Measurements from ENCODE around the gene CRYGA.

CRYGA gene, protein sequence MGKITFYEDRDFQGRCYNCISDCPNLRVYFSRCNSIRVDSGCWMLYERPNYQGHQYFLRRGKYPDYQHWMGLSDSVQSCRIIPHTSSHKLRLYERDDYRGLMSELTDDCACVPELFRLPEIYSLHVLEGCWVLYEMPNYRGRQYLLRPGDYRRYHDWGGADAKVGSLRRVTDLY

DNA sequence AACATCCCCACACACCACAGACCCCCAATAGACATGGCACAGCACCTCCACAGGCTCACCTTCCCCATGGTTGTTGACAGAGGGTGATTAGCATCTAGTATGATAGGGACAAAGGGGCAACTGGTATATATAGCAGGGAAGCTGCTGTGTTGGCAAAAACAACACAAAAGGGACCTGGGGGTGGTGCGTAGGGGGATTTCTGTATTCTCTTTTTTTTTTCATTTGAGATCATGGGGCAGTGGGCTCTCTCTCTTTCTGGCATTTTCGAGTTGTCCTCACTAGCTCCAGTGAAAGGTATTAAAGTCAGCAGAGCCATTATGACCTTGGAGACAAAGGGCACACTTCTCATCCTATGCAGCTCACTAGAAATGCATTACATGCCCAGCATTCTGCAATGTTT, at the start of gene CRYGA:
Gene CRYGA (minus strand): TSS at position 101 of the 400 bp plus-strand sequence. CDS start 33 bp downstream, at position 68.
- no peak for DNase-seq

DNA sequence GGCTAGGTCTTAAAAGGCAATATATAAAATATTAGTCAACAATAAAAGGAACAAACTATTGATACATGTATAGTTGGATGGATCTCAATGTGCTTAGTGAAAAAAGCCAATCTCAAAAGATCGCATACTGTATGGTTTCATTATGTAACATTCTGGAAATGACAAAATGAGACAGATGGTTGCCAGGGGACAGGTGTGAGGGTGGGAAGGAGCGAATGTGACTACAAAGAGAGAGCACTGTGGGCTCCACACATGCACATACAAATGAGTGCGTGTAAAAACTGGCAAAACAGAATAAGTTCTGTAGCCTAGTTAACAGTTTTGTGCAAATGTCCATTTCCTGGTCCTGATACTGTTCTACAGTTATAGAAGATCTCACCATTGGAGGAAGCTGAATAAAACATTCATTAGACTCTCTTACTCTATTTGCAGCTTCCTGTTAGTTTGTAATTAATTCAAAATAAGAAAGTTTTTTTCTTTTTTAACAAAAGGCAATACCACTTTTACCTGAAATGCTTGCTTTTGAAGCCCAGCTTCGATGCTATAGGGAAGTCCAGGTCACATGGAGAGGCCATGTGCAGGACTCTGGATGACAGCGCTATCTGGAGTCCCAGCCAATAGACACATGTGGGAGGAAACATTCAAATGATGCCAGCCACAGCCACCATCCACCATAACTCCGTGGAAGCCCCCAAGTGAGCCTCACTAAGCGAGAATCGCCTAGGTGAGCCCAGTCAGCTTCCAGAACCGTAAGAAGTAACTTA, 47.5 kb upstream of the CRYGA start:
- DNase-seq: no peak

DNA sequence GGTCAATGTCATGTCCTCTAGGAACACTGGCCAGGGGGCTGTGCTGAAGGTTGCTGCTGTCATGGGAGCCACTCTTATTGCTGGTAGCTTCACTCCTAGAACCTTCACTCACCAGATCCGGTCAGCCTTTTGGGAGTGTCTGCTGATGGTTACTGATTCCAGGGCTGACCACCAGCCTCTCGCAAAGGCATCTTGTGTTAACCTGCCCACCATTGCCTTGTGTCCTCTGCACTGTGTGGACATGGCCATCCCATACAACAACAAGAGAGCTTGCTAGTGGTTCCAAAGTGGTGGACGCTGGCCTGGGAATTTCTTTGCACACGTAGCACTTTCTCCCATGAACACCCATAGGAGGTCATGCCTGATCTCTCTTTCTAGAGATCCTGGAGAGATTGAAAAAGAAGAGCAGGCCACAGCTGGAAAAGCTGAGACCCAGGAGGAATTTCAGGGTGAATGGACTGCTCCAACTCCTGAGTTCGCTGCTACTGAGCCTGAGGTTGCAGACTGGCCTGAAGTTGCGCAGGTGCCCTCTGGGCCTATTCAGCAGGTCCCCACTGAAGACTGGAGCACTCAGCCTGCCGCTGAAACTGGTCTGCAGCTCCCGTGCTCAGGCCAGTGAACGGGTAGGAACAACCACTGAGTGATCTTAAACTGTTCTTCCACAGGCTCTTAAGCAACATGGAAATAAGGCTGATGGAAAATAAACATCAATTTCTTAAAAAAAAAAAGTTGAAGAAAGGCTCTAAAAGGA, 45.1 kb upstream of the CRYGA start:
- DNase-seq: no peak

DNA sequence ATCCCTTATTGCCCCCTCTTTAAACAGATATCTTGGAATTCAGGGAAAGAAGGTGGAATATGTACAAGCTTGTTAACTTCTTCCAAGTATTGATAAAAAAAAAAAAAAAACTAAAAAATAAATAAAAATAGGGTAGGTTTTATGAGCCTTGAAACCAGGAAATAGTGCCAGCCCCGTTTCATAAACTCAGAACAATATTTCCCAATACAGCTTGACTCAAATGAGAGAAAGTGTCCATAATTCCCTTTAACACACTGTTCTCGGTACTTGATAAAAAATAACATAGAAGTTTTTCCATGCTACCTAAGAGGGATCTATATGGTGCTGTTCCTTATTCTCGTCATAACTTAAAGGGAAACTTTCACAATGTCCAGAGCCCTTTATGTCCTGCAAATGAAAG, 44.4 kb upstream of the CRYGA start:
- DNase-seq: no peak

DNA sequence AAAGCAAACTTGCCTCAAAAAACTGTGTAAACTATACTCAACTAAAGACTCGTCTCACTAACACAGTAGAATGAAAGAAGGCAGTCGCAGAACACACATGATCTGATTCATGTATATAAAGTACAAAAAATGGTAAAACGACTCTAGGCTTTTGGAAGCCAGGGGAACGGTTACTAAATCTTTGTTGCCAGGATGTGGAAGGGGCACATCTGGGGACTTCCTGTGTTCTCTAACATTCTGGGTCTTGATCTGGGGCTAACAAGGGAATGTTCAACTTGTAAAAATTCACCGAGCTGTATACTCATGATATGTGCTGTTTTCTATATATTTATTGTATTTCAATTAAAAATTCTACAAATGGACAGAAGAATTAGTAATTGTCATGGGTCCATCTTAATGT, 40.8 kb upstream of the CRYGA start:
- DNase-seq: no peak

DNA sequence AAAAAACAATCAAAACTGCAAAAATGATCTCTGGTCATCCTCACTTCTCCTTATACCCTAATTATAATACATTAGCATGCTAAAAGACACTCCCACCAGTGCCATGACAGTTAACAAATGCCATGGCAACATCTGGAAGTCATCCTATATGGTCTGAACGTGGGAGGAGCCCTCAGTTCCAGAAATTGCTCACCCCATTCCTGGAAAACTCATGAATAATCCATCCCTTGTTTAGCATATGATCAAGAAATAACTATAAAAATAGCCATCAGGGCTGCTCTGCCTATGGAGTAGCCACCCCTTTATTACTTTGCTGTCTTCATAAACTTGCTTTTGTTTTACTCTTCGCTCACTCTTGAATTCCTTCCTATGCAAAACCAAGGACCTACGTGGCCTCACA, 32.1 kb upstream of the CRYGA start:
- DNase-seq: peak; percentile 20

DNA sequence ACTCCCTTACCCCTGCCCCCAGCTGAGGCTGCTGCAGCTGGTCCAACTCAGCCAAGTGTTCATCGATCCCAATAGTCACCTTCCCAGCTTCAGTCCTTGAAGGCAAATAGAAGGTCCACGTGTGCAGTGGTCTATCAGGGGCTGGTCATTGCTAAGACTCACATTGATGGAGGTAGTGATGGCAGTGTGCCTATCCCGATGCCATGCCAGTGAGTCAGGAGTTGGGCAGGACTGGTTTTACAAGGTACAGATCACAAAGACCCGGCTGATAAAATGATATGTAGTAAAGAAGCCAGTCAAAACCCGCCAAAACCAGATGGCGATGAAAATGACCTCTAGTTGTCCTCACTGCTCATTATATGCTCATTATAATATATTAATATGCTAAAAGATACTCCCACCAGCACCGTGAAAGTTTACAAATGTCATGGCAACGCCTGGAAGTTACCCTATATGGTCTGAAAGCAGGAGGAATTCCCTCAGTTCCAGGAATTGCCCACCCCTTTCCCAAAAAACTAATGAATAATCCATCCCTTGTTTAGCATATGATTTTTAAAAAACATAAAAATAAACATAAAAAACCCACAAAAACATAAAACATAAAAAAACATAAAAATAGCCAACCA, 29.3 kb upstream of the CRYGA start:
- no peak for DNase-seq

DNA sequence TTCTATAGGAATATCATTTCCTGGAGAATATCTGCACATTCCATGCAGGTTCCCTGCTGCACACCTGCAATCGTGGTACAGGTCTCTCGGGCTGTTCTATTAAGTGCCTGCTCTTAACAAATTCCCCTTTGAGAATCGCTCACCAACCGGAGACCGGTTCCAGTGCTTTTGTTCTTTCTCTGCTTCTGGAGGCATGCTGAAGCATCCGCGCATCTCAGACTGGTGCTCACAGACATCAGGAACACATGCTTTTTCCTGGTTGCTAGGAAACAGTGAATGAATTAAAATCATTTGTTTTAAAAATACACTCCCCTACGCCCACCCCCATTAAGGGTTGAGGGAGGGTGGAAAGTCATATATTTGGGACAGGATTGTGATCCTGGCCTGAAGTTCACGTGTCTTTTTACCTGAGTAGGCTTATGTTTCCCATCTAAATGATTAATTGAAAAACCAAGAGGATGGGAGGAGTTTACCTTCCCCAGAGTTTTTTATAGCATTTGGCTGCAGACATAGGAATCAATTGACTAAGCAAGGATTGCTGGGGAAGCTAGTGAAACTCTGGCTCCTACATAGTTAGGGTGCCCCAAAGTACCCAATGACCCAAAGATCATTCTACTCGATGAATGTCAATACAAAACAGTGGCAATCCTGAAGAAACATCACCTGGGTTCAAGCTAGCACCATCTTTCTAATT, 26.6 kb upstream of the CRYGA start, which contains the start of gene C2orf80:
Gene C2orf80 (minus strand): TSS at position 221 of the 694 bp plus-strand sequence. CDS start 3,044 bp downstream, outside the sequence.
- DNase-seq: no peak

DNA sequence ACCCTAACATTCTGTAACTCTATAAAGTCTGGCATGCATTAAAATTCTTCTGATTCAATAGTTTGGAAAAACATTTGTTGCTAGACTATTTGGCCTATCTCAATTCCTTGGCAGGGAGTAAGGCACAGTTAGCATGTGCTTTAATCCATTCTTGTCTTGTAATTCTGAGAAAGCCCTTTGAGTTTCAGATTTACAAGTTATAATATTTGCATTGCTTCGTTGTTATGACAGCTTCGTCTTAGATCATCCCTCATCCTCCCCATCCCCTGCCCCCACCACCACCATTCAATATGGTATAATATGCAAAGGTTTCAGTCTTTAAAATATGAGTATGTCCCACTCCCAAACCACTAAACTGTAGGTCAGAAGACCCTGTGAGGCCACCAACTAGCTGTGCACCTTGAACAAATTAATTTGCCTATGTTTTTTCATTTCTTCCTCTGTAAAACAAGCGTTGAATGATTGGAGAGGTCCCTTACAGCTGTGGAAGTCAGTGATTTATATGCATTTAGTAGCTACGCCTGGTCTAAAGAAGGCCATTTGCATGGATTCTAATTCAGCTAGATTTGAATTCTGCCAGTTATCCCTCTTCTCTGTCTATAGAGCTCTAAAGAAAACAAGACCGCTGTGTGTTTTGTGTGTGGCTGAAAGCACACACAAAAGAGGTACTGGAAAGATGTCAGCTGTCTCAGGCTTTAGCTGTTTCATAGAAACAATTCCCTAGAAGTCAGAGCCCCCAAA, 25.9 kb upstream of the CRYGA start:
- no peak for DNase-seq

DNA sequence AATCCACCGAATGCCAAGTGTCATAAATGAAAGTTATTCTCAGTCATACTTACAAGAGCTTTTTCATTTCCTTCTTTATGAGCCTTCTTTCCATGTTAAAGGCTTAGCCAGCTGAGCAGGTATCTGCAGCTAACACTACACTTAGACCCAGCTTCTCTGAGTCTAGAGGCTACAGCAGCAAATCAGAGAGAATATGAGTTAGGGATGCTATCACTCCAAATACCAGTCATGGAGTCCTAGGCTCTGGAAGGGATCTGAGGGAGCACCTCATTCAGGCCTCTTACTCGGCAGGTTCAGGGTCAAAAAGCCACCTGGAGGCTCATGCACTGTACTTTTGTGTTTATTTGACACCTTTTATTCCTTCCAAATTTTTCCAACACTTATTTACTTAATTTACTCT, 23.5 kb upstream of the CRYGA start:
- no peak for DNase-seq

DNA sequence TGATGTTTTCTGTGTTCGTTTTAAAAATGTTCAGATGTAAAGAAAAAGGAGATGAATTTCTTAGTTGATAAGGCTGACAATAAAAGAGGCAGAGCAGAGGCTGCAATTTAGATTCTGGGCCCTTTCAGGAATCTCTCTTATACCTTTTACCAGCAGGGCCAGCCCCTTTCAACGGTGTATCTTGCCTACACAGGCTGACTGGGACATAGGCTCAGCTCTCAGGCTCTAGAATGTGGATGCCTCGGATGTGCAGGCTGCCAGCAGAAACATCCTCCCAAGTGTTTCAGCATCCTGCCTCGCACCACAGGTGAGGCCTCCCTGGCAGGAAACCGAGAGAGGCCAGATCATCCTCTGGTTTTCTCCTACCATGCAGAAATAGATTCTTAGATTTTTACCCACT, 23.1 kb upstream of the CRYGA start:
- DNase-seq: no peak

DNA sequence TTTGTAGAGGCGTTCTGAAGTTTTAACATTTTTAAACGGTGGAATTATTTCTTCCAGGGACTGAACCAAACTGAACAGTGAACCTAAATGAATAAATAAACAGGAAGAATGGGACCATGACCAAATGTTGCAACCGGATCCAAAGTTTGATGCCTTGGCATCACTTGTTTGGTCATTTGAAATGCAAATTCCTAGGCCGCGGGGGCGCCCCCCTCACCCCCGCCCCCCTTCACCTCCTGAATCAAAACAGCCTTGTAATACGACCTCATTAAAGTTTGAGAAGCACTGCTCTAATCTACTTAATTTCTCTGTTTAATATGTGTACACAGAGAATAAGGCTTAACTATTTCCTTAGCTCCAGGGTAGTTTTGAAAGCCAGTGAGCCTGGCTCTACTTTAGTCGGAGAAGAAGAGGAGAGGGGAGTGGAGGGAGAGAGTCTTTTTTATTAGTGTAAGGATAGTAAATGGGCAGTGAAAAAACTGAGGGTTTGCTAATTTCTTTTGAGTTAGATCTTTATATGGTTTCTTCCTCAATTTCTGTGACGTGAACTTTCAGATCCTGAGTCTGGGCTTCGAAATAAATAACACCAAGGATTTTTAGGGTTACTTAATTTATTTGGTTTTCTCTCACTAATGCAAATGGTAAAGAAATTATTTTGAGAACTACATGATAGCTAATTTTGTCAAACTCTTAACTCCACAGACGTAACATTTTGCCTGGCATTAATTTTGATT, 20.8 kb upstream of the CRYGA start:
- DNase-seq: no peak

DNA sequence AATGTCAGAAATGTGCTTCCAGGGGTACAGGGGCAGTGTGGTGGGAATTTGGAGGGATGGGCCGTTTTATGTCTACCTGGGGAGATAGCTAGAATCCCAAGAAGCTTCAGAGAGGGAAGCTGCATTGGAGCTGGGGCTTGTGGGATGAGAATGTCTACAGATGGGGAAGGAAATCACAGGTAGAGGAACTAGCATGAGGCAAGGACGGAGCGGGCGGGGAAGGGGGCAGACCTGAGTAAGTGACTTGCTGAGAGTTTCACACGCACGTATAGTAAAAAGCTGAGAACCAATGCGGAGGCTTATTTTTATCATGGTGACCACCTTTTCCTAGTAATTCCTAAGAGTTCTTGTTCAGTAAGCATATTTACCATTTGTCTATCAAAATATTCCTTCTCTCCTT, 20.1 kb upstream of the CRYGA start:
- DNase-seq: no peak

DNA sequence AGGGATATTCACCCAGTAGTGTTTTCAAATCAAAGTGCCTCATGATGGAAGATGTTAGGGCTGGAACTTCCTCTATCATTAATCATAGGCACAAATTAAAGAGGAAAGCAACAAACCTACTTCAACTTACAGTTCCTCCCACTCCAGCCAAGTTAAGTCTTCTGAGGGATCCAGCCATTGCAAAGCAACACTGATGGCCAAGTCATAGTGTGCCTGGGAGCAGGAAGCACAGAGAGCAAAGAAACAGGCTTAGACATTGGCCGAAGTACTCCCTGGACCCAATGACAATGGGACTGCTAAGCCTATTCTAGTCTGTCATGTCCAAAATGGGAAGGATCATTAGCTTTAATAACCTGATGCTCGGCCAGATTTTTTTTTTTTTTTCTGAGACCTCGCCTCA, 19.4 kb upstream of the CRYGA start:
- DNase-seq: no peak

DNA sequence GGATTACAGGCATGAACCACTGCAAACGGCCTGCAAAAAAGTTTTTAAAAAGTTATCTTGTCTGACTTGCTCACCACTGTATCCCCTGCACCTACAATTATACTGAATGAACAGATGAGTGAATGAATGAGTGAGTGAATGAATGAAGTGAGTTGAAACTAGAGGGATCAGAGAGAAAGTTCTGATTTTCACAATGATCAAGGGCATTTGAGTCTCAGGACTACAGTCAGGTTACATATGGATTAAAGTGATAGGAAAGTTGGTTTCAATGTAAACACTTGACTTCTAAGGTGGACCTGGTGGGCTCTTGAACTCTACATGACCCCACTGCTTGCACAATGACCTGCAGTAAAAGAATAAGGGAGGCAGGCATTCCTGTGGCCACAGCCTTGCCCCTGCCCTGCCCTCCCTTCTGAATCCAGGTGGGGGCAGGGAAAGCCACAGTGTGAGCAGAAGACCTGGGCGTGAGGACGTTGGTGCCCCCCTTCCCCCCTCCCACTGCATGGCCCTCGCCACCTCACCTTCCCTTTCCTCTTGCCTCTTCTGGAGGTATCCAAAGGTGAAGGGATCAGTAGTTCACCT, 15.7 kb upstream of the CRYGA start:
- no peak for DNase-seq

DNA sequence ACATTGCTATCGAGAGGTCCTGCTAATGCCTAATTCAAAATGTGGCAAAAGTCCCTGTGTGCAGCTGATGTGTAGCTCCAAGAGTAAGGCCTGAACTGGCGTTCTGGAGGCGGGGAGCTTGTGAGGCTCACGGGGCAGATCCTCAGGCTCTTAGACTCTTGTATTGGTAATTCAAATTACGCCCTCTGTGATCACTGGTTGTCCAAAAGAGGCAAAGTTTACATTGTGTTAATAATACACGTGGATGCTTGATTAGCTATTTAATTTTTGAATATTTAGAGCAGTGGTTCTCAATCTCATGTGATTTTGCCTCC, 12.4 kb upstream of the CRYGA start:
- no peak for DNase-seq

DNA sequence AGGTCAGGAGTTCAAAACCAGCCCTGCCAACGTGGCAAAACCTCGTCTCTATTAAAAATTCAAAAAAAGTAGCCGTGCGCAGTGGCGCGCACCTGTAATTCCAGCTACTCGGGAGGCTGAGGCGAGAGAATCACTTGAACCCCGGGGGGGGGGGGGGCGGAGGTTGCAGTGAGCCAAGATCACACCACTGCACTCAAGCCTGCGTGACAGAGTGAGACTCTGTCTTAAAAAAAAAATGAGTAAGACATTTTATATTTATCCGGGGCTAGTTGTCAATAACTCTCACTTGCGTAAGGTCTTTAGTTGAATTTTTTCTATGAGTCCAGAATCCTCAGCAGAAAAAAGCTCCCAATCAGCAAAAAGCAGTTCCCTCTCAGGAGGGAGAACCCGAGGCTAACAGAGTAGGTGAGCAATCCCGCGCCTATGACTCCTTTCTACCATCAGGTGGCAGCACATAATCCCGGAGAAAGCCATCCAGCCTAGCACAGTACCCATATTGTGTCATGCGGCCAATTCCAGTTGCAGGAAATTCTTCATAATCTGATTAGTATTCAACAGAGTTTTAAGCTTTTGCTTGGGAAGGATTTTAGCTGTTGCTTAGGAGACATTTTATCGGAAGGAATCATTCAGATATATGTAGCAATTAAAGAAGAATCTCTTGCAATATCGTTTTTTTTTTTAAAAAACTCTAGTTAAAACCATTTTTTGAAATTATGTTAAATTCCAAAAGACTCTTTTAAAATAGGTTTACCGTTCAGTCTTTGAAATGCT, 11.9 kb upstream of the CRYGA start:
- DNase-seq: peak; percentile 74

DNA sequence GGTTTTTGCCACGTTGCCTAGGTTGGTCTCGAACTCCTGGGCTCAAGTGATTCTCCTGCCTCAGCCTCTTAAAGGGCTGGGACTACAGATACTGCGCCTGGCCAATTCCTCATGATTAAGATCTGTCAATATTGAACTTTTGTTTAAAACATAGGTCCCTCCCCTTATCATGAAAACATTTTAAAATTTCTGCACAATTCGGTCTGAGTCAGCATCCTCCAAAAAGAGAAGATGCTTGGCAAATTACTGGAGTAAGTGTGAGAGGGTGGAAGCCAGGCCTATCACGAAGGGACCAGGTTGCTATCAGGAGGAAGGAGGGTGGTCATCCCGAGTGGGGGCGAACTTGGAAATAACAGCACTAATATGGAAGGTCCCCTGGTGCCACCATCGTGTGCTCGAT, 10.8 kb upstream of the CRYGA start:
- no peak for DNase-seq

DNA sequence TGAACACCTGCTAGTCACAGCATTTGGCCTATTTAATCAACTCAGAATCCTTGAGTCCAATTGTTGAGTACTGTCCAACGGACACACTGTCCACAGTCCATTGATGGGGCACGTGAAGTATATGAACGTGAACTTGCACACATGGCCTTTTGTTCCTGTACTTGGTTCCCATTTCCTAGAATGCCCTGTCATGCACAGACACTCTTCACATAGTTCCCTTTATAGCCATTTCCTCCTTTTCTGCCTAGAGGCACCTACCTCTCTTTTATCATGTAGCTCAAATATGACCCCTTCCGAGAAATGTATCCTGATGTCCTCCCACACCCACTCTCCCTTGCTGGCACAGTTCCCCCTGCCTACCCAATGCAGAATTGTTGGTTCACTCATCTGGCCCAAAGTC, 8.7 kb upstream of the CRYGA start:
- DNase-seq: no peak

Data from fibroblast of skin of right quadriceps (primary cell).